H1 (cell line): Measurements from ENCODE around the gene POU3F2. TPM values are rescaled to one million over a fixed set of nuclear protein-coding genes. Genes with fewer than 3 reads are reported as not detected.

Experiments used
- BCL11A ChIP-seq, 2 experiments: IDR thresholded peaks; one replicate each; pipeline ENCODE4 v1.6.1; 2011; ENCODE audit warnings: low read depth in 2 of 2, low read length in 2 of 2, mild to moderate bottlenecking in 2 of 2
- USF2 ChIP-seq: IDR thresholded peaks from 2 replicates; pipeline ENCODE4 v1.6.1; 2011; ENCODE audit warnings: low read length, improper control_type of control experiment
- polyA plus RNA-seq, 7 experiments: library from polyadenylated mRNA; depleted of rRNA in 3 of 7; stranded (reverse) in 5 of 7; unstranded in 2 of 7; fragments of >200 nt in 5 of 7; fragments of 200-250 nt in 2 of 7; gene quantifications; 1 replicate in 5 of 7; 2 replicates in 1 of 7; 4 replicates in 1 of 7; pipeline versions ENCODE4 v1.2.1 to v1.2.3, GENCODE V29; 2011 to 2013; ENCODE audit warnings: missing spikeins in 2 of 7, mixed read lengths in 2 of 7
- total RNA-seq: library from RNA; stranded (reverse); fragmentation: NEBNext Ultra II Directional; extraction: Animal tissue kit (Norgen Biotek cat#: 25700); gene quantifications from 2 replicates; pipeline ENCODE4 v1.2.1, GENCODE V29; 2021

Gene POU3F2
- total and polyA plus RNA-seq, 2 of the 8 experiments (the other 6 are each of a cell fraction or from before 2014, with no cell fraction given), result 0.09 to 0.35 TPM

- TF ChIP-seq USF2 (no peak), BCL11A (IDR thresholded peaks at IDR 0.05; ENCODE audit: low read depth in 2 of 2, low read length in 2 of 2) (no peak)
Measured at GRCh38 chr6:98828211-98828788, 6.1 kb upstream of the POU3F2 start (continued).
